NB4 (cell line): ENCODE results near the gene OR51I2.

Source experiments
- DNase-seq: peaks from one replicate; pipeline ENCODE4 v3.0.0; 2010; ENCODE audit warnings: low read depth
- H3K4me3 ChIP-seq: one replicate; pipeline ENCODE4 v1.5.1; 2011; ENCODE audit warnings: mild to moderate bottlenecking, low read depth, low read length, moderate library complexity
- CTCF ChIP-seq: IDR thresholded peaks from one replicate; pipeline ENCODE4 v1.5.1; 2012; ENCODE audit warnings: low read depth, low read length
- MAX ChIP-seq: IDR thresholded peaks from 2 replicates; pipeline ENCODE4 v1.6.1; 2011; ENCODE audit warnings: low read depth, low read length
- MYC ChIP-seq: IDR thresholded peaks from 2 replicates; pipeline ENCODE4 v1.6.1; 2011; ENCODE audit warnings: low read depth, low read length
- POLR2A ChIP-seq: IDR thresholded peaks from 2 replicates; pipeline ENCODE4 v1.6.1; 2011; ENCODE audit warnings: mild to moderate bottlenecking; ENCODE audit not compliant: insufficient read length; ENCODE audit errors: extremely low read depth

OR51I2 gene

GRCh38 chr11:5489576-5490357 is 40.6 kb downstream of the OR51I2 start:
- TF ChIP-seq POLR2A: no peak
- no peak for TF ChIP-seq CTCF
- TF ChIP-seq MAX: no peak
- no peak for TF ChIP-seq MYC
- no peak for DNase-seq

GRCh38 chr11:5499671-5500070 is 50.5 kb downstream of the OR51I2 start:
- DNase-seq: no peak
- no peak overlapping the region for H3K4me3 ChIP-seq
- no peak for TF ChIP-seq CTCF
- TF ChIP-seq POLR2A: no peak

More at GRCh38 chr11:5489576-5490357, 40.6 kb downstream of the OR51I2 start:
- no peak overlapping the region for H3K4me3 ChIP-seq

- TF ChIP-seq POLR2A: no peak
- no peak for TF ChIP-seq CTCF
- no peak for TF ChIP-seq MYC
- H3K4me3 ChIP-seq: no peak overlapping the region
- no peak for DNase-seq
Observed at GRCh38 chr11:5500393-5500801, 51.3 kb downstream of the OR51I2 start.

GRCh38 chr11:5504403-5504921 is 55.3 kb downstream of the OR51I2 start:
- no peak for DNase-seq
- no peak for TF ChIP-seq MAX
- TF ChIP-seq POLR2A: no peak
- H3K4me3 ChIP-seq: no peak overlapping the region

- H3K4me3 ChIP-seq: no peak overlapping the region
- DNase-seq: no peak
- TF ChIP-seq MYC (no peak), POLR2A (no peak), MAX (no peak), CTCF (no peak)
Observed at GRCh38 chr11:5505363-5506048, 56.4 kb downstream of the OR51I2 start.
